Myocyte (in vitro differentiated cells): Measurements from ENCODE around the gene PDSS2. TPM values are rescaled to one million over a fixed set of nuclear protein-coding genes. Genes with fewer than 3 reads are reported as not detected.

Experiments used
- DNase-seq: peaks from one replicate; pipeline ENCODE4 v3.0.0-alpha.2; 2012; ENCODE audit warnings: low read depth
- polyA plus RNA-seq: library from polyadenylated mRNA; unstranded; fragments of >200 nt; gene quantifications from one replicate; pipeline ENCODE4 v1.2.1, GENCODE V29; 2012; ENCODE audit warnings: missing spikeins
- total RNA-seq: library from RNA; depleted of rRNA; stranded (reverse); fragments of >200 nt; gene quantifications from 2 replicates; pipeline ENCODE4 v1.2.3, GENCODE V29; 2014

PDSS2 gene, protein sequence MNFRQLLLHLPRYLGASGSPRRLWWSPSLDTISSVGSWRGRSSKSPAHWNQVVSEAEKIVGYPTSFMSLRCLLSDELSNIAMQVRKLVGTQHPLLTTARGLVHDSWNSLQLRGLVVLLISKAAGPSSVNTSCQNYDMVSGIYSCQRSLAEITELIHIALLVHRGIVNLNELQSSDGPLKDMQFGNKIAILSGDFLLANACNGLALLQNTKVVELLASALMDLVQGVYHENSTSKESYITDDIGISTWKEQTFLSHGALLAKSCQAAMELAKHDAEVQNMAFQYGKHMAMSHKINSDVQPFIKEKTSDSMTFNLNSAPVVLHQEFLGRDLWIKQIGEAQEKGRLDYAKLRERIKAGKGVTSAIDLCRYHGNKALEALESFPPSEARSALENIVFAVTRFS
- 11.6 and 87.6 TPM in 2 replicates for total RNA-seq
- polyA plus RNA-seq, result 9.6 TPM

DNA sequence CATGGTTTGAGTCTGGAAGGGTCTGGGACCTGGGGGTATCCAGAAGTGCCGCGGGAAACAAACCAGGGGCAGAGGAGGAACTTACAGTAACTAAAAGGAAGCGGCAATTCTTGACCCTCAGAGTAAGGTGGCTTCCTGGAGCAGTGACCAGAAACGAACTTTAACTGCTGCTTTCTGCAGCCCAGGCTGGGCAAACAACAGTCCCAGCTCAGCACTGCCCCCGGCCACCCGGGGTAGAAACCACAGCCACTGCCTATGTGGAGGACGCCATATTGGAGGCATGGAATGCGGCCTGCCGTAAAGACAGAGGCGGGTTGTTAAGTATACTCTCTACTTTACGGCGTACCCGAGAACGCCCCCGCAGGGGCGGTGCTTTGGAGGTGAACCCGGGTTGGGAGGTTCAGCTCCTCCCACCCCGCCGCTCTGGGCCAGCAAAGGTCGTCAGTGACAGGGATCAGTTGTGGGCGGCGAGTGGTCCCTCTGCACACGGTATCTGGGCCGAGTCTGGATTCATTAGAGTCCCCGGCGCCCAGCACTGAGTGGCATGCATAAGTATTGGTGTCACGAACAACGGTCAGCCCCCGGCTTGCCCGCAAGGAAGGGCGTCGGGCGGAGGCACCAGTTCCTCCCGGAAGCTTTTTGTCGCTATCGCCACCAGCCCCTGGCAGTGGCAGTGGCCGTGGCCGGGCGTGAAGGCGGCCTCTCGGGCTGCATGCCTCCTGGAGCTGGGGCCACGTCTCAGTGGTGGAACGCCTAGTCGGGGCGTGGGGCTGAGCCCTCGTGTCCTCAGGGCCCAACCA is at the start of gene PDSS2:
Gene PDSS2, minus strand, starts transcription at position 282 of the 800 bp plus-strand sequence. Its CDS starts 279 bp downstream, at position 3.
- peak; percentile 99 for DNase-seq

DNA sequence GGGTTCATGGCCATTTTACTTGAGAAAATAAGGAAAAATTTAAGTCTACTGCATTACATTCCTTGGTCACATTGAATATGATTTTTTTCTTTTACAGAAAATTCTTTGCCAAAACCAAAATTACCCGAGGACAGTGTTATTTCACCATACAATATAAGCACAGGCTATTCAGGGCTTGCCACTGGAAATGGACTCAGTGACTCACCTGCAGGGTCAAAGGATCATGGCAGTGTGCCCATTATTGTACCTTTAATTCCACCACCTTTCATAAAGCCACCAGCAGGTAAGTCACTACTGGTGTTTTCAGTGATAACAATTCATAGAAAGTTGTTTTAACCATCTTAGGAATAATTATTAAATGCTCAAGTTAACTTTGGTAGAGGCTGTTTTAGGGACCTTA is 46.8 kb upstream of the PDSS2 start:
- no peak for DNase-seq

DNA sequence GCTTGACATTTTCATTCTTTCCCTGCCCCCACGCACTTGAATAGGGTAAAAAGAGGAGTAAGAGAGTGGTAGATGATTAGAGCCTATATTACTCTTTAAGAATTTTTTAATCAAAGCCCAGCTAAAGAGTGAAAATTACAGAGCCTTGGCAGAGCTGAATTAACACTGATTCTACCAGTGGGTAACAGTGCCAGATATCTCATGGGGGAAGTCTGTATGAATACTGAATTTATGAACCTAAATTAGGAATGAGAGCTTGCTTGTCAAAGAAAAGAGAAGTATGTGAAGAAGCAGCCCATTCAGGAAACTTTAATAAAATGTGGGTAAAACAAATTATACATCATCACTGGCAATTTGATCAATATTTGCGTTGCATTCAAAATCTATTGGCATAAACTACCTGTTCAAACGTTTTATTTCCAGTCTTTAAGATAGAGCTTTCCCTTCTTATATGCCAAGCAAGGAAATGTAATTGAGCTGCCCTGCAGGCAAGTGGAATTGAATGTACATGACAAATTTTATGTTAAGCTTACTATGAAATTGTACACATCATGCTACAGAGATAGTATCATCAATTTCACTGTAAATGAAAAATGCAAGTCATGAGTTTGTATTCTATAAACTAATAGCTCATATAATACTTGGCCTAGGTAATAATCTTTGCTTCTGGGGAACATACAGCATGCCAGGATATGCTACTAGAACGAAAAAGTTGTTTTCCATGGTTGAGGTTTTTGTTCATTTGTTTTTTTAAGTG is 45.1 kb upstream of the PDSS2 start:
- no peak for DNase-seq

DNA sequence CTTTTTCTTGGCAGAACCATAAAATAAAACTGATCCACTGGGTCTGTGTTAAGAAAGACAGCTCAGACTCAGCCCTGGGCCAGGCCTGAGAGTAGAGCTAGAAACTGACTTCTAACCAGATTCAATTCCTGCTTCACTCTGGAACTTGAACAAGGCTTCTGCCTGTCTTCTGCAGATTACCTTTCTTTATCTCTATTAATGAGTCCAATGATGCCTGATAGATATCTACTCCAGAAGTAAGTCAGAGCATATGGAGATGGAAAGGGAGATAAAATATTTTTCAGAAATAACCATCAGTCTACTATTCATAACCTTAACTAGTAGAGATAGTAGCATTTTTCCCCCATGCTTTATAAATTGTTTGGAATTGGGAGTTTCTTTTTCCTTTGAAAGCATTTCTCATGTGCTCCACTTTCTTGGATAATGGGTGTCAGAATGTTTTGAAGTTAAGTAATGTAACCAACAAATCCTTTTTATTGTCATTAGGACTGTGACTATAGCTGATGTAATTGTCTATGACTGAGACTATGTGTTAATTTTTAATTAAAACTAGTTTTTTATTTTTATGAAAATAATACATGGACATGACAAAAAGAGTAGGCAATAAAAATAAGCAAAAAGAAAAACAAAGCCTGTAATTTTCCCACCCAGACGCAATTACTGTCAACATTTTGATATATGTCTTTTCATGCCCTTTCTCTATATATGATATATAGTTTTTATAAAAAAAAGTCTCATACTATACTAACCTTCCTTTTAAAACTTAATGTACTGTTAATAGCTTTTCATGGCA is 37.7 kb upstream of the PDSS2 start:
- DNase-seq, result no peak

DNA sequence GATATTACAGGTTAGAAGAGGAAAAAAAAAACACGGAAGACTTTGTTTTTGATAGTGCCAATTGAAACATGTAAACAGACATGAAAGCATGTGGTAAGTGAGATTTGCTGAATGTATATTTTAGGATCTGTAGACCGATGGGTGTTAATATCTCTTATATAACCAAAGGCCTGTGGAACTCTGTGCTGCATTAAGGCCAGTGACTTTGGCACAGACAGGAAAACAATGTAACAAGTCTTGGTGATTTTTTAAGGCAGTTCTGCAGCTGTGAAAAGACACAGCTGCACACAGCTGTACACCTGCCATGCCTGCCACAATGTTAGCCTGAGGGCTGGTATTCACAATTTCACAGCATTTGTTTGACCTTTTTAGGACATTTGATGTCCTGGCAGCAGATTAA is 36.6 kb upstream of the PDSS2 start:
- DNase-seq, result no peak

DNA sequence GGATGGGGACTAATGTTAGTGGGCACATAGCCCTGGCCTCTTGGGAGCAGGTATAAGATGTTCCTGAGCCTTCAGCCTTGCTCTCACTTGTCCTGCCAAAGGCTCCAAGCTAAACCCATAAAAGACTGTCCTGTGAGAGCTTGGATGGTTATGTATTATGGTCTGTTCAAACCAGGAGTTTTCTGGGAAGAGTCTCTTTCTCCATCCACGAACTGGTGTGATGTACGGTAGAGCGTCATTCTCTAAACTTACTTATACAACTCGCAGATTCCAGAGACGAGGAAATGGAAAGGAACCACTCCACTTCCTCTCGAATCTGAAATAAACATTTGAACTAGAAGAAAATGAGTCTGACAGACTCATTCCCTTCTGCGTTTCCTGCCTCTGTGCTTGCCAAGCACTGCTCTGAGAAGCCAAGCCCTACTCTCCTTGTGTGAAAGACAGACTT is 35.9 kb upstream of the PDSS2 start:
- DNase-seq, result no peak

DNA sequence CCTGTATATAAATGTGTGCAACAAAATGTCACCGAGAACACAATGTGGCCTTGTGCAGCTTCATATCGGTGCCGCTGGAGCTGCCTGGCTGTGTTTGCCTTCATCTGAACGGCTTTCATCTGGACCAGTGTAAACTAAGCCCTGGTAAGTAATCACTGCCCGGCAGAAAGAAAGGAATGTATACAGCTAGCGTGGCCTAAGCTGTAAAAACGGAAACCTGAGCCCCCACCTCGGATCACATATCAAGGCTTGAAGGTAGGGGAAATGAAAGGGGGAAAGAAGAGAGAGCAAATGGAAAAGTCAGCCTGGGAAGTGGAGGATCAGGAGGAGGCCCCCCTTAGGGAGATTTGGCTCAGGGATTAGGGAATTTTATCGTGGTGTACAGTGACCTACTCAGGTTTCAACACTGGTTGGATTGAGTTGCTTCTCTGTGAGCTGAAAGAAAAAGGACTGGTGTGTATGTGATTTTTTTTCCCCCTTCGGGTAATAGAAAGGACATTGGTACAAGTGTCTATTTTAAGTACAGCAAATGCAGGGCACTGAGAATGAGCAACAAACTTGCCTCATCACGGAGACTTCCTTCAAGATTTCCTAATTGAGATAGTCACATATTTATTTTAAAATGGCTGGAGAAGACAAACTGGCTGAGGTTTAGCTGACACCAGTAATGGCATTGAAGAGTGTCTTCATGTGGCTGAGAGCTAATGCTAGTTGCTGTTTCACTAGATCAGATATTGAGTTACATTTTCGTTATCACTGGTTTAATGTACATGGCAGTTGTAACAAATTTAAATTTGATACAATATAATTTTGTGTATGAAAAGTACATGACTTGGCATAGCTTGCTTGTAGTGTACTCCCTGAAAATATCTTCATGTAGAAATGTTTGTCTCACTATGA is 34.0 kb upstream of the PDSS2 start:
- peak; percentile 46 for DNase-seq

DNA sequence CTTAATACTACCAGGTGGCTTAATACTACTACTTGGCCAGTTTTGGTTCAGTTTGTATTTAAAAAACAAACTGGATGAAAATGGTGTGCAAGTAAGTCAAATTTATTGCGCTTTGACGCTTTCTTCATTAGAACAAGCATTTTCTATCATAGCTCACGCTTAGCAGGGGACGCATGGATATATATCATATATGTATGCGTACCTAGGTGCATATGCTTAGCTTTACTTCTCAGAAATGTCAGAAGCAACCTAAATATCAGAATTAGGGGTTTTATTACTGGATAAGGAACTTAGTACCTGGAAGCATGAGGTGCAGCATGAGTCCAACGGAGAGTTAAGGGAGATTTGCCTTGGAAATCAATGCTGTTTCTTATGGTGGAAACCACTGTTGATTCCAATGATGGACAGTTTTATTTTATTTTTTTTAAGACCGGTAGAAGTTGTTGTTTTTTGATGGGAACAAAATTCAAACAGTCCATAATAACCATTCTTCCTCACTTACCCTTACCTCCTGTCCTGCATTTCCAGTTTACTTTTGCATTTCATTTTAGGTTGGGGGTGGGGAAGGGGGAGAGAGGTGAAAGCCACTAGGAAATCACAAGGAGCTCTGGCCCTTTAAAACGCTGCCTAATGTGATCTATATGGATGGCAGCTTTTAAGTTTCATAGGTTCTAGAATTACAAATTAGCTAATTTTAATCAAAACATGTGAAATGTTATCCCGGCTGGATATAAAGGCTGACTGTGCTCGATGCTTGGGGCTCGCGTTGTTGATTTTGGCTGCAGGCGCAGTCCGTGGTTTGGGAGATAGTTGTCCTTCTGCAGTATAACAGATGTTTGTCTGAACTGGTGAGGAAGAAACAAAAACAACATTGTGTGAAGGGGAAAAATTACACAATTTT is 32.6 kb upstream of the PDSS2 start:
- peak; percentile 52 for DNase-seq

DNA sequence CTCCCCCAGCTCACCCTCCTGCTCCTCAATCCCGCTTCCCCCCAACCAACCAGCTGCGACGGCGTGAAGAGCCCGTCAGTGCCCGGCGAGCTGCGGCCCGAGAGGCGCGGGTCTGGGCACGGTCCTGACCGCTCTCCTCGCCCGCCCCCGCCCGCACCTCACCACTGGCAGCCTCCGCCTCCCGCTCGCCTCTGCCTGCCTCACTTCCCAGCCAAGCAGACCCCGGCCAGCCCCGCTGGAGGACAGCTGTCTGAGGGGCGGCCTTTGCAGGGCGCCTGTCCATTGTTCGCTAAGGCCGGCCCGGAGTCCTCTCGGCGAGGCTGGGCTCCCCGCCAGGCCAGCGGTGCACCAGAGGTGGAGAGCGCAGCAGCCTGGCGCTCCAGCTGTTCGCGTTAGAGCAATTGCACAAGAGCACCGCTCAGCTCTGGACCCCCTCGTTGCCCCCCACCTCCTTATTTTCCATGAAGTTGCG is 31.8 kb upstream of the PDSS2 start:
- DNase-seq, result no peak

DNA sequence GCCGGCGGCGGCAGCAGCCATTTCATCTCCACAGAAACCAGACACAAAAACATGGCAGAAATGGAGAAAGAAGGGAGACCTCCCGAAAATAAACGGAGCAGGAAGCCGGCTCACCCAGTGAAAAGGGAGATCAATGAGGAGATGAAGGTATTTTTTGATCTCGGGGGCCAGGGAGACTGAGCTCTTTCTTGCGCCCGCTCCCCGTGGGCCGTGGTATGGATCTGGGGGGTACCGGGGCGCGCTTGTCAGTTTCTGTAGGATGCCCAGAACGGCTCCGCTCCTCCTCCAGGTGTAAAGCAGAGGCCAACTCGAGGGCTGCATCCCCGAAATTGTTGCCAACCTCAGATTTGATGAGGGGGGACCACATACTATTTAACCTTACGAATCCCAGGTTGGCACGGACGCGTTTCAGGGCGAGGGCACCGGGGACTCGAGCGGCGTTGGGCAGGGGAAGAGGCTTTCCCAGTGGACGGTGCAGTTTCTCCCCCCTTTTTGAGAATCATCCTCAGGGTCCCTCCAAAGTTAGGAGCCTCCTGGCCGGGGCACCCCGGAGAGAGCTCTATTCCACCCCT is 31.3 kb upstream of the PDSS2 start:
- DNase-seq, result no peak

DNA sequence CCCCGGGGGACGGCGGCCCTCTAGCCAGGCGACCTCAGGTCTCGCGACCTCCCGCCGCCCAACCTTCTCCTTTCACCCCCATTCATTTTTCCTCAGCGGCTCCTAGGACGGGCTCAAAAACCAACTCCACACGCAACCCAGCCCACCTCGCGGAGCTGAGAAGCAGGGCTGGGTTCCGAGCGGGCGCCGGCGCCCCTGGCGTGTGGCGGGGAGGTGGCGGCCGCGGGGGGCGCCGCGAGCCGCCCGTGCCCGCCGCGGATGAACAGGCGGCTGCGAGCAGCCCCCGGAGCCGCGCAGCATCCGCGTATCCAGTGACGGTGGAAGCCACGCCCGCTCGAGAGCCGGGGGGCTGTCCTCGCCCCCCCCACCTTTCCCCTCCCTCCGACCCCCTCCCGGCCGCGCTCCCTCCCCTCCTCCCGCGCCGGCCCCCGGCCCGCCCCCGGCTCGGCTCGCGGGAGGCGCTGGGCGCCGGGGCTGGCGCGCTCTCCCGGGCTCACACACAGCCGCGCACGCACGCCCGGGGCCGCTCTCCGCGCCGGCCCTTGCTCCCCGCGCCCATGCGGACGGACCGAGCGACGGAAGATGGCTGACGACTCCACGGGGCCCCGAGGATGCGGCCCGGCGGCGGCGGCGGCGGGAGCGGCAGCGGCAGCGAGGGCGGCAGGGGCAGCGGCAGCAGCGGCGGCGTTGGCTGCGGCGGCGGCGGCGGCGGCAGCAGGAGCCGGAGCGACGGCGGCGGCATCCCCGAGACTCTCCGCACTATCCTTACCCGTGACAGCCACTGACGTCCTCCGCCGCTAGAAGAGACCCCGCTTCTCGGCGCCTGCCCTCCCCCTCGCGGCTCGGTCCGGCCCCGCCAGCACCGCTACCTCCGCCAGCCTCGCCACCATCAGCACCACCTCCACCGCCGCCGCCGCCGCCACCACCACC is 30.5 kb upstream of the PDSS2 start, which contains the start of gene SOBP:
Gene SOBP, plus strand, starts transcription at position 482 of the 930 bp plus-strand sequence. CDS start 500 bp downstream, outside the sequence.
- peak; percentile 30 for DNase-seq

DNA sequence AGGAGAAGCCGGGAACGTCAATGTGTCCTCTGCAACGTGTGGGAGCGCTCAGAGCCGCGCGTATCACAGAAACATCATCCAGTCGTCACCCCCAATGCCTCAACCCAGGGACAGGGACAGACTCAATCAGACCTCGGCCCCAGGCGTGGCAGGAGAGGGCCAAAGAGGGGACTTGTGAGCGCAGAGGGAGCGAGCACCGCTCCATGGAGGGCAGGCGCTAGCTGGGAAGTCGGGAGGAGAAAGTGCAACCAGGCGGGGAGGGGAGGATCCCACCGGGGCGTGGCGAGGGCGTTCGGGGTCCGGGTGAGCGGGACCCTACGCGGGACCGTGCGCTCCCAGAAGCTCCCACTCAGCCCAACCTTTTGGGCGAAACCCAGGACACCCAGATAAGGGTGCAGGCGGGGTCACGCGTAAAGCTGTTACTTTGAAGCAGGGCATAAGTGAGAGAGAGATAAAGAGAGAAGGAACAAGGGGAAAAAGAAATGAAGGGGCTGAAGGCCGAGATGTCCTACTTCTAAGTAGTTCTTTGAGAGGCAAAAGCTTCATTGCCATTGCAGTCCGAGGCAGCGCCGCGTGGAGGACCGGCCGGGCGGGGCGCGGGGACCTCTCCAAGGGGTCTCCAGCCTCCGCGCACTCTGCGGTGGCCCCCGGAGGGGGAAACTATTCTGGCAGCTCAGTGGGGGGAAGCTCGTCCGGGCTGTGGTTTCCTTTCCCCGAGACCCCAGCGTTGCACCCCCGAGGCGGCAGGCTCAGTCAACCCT is 29.7 kb upstream of the PDSS2 start:
- DNase-seq, result peak; percentile 23

DNA sequence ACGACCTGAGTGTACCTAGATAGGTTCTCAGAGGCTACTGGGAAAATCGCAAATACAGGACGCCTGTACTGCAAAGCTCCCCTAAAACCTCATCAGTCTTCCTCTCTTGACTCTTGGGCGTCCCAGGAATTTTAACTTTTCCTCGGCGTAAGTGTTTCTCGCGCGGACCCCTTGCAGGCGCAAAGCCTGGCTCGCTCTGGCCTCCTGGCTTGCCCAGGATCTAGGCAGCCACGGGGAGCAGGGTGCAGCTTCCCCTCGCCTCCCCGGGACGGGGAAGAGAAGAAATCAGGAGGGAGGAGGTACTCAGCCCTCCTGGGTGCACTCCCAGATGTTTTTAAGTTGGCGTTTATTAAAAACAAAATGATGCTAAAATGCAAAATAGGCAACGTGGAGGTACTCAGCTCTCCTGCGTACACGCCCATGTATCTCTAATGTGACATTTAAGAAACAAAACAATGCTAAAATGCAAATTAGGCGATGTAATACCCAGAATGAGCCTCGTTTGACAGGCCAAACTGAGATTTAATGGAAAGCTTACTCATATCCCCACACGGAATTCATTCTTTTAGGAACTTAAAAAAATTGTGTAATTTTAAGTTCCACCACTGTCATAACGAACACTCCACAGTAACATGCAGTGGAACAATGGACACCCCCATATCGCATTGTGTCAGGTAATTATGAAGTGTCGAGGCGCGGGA is 29.0 kb upstream of the PDSS2 start:
- DNase-seq, result no peak

DNA sequence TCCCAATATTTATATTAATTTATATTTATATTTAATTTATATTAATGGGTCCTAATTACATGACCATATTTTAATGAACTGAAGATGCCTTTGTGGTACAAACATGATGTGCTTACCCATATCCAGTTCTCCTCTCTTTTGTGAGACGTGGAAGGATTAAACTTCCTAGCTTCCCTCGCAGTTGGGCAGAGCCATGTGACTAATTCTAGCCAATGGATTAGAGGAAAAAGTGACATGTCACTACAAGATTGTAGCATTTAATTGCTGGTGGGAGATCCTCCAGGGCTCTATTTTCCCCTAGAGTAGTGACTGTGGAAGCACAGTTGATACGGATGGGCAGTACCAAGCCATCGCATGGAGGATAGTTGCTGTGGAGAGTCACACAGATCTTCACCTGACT is 25.8 kb upstream of the PDSS2 start:
- no peak for DNase-seq

DNA sequence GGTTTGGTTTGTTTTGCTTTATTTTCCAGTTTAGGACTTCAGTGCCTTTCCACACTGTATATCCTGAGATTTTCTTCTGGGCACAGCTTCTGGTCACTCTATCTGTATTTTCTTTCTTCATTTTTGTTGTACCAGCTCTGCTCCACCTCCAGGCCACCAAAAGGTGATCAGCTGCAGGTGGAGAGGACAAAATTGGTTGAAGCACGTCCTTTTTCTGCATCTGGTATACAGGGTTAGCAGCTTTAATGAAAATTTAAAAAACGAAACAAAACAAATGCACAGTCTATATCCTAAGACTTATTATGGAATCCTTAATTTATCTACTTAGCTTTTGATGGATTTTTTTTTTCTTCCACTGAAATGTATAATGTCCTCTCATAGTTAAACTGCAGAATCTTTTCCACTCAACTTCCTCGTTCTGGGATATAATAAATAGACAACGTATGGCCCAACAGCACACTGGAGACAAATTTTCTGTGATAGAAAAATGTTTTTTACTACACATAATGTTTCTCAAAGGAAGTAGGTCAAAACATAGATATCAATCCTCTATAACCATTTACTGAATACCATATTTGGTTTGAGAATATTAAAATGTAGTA is 19.8 kb upstream of the PDSS2 start:
- peak; percentile 3 for DNase-seq
